Measurements from ENCODE around the gene SPP1. TPM values are rescaled to one million over a fixed set of nuclear protein-coding genes. Genes with fewer than 3 reads are reported as not detected.

SPP1 gene
- polyA plus RNA-seq, 1 donor (not counting 4 experiments of a cell fraction or from before 2014, with no cell fraction given), result 0.84 TPM

- H3K9ac ChIP-seq (ENCODE audit: control insufficient read depth, extremely low read depth, insufficient read depth, low read length), result no peak overlapping the region
- peaks cover 4% of the 10 kb centered on the region for H3K27me3 ChIP-seq (ENCODE audit: control insufficient read depth, extremely low read depth, insufficient read depth, low read length)
- FAIRE-seq, result no peak
- DNase-seq (ENCODE audit: low read depth, low spot score), result no peak
- H3K9me3 ChIP-seq (ENCODE audit: control insufficient read depth, low read depth, low read length), result no peaks in the 10 kb centered on the region
- no peaks in the 10 kb centered on the region for H3K36me3 ChIP-seq (ENCODE audit: control insufficient read depth in 2 of 2, extremely low read depth in 1 of 2, insufficient read depth in 2 of 2, low read length in 2 of 2)
- no peaks in the 10 kb centered on the region for H3K79me2 ChIP-seq (ENCODE audit: control insufficient read depth, insufficient read depth, low read length)
- no peak overlapping the region for H3K4me2 ChIP-seq (ENCODE audit: control insufficient read depth, extremely low read depth, insufficient read depth, low read depth, low read length)
- no peaks in the 10 kb centered on the region for H4K20me1 ChIP-seq (ENCODE audit: control insufficient read depth, extremely low read depth, insufficient read depth, low read length)
- dilution Hi-C loops (cut with MboI; ENCODE audit: extremely low pct_ligation_motif_present, low sequenced_read_pairs), result no loop called here
- TF ChIP-seq CTCF (optimal IDR thresholded peaks at IDR 0.05 in 1 of 3, IDR thresholded peaks at IDR 0.05 in 1 of 3, conservative IDR thresholded peaks at IDR 0.05 in 1 of 3; ENCODE audit: extremely low read depth in 1 of 3, insufficient read depth in 2 of 3, low read length in 3 of 3) (no peak), EZH2 (IDR thresholded peaks at IDR 0.05; ENCODE audit: low read length) (no peak)
- no peak overlapping the region for H3K27ac ChIP-seq (ENCODE audit: control insufficient read depth, insufficient read depth, low read length)
- no peaks in the 10 kb centered on the region for H3K4me1 ChIP-seq (ENCODE audit: control insufficient read depth, extremely low read depth, insufficient read depth, low read length)
- no peak overlapping the region for H2AFZ ChIP-seq (ENCODE audit: control insufficient read depth, low read length)
- no peak overlapping the region for H3K4me3 ChIP-seq (ENCODE audit: control insufficient read depth in 2 of 3, extremely low read depth in 1 of 3, insufficient read depth in 2 of 3, low read depth in 1 of 3, low read length in 3 of 3)
- no peaks in the 10 kb centered on the region for H3K9me1 ChIP-seq (ENCODE audit: control insufficient read depth, extremely low read depth, insufficient read depth, low read length)
These were observed 38.0 kb upstream of the SPP1 start for GRCh38 chr4:87937523-87937922.

DNA sequence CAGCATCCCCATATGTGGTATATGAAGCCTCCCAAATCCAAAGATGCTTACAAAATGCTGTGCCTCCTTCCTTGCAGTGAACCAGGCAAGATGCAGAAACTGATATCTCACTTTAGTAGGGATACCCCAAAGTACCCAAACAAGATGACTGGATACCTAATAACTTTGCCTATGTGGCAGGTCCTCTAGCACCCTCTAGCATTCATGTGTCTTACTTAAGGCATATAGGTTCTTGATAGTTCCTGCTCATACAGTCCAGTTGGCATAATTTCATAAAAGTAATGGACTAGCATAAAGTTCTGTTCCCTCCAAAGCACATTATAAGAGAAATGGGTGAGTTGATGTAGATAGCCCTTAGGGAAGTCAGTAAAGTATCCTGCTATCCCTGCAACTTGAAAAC, 36.8 kb upstream of the SPP1 start:
- H3K27me3 ChIP-seq (ENCODE audit: control insufficient read depth, extremely low read depth, insufficient read depth, low read length), result peaks cover 4% of the 10 kb centered on the region
- H3K9me3 ChIP-seq (ENCODE audit: control insufficient read depth, low read depth, low read length), result no peaks in the 10 kb centered on the region
- DNase-seq (ENCODE audit: low read depth, low spot score), result no peak
- H3K36me3 ChIP-seq (ENCODE audit: control insufficient read depth in 2 of 2, extremely low read depth in 1 of 2, insufficient read depth in 2 of 2, low read length in 2 of 2), result no peaks in the 10 kb centered on the region
- H3K4me2 ChIP-seq (ENCODE audit: control insufficient read depth, extremely low read depth, insufficient read depth, low read depth, low read length), result no peak overlapping the region
- no peaks in the 10 kb centered on the region for H3K4me1 ChIP-seq (ENCODE audit: control insufficient read depth, extremely low read depth, insufficient read depth, low read length)
- no peak for FAIRE-seq
- no peak overlapping the region for H2AFZ ChIP-seq (ENCODE audit: control insufficient read depth, low read length)
- H3K27ac ChIP-seq (ENCODE audit: control insufficient read depth, insufficient read depth, low read length), result no peak overlapping the region
- no peak overlapping the region for H3K4me3 ChIP-seq (ENCODE audit: control insufficient read depth in 2 of 3, extremely low read depth in 1 of 3, insufficient read depth in 2 of 3, low read depth in 1 of 3, low read length in 3 of 3)
- dilution Hi-C loops (cut with MboI; ENCODE audit: extremely low pct_ligation_motif_present, low sequenced_read_pairs), result no loop called here
- H4K20me1 ChIP-seq (ENCODE audit: control insufficient read depth, extremely low read depth, insufficient read depth, low read length), result no peaks in the 10 kb centered on the region
- H3K79me2 ChIP-seq (ENCODE audit: control insufficient read depth, insufficient read depth, low read length), result no peaks in the 10 kb centered on the region
- H3K9ac ChIP-seq (ENCODE audit: control insufficient read depth, extremely low read depth, insufficient read depth, low read length), result no peak overlapping the region
- H3K9me1 ChIP-seq (ENCODE audit: control insufficient read depth, extremely low read depth, insufficient read depth, low read length), result no peaks in the 10 kb centered on the region
- TF ChIP-seq EZH2 (IDR thresholded peaks at IDR 0.05; ENCODE audit: low read length), result no peak
- TF ChIP-seq CTCF (optimal IDR thresholded peaks at IDR 0.05 in 1 of 3, IDR thresholded peaks at IDR 0.05 in 1 of 3, conservative IDR thresholded peaks at IDR 0.05 in 1 of 3; ENCODE audit: extremely low read depth in 1 of 3, insufficient read depth in 2 of 3, low read length in 3 of 3), result no peak
